Inferior parietal cortex (tissue), 1 donor: ENCODE data around the gene MPND.
A peak's percentile ranks its signal among the peaks of the same experiment; 100 is the strongest.
"Not testable (repeated sequence)": the region's sequence is repeated elsewhere in the genome, so short reads cannot be mapped to it uniquely, and the experiment has no call there.

Source experiments
- DNase-seq: peaks from one replicate; pipeline ENCODE4 v3.0.0-alpha.2; 2016; ENCODE audit errors: extremely low spot score

The MPND gene

GRCh38 chr19:4320419-4320818 is 22.9 kb upstream of the MPND start:
- DNase-seq, result no peak

- DNase-seq, result no peak
Measured at GRCh38 chr19:4322942-4323665, 20.3 kb upstream of the MPND start.

- DNase-seq, result no peak
Measured at GRCh38 chr19:4323692-4324091, 19.7 kb upstream of the MPND start.

- DNase-seq, result no peak
Measured at GRCh38 chr19:4324228-4324627, 19.1 kb upstream of the MPND start.

- DNase-seq, result no peak
Measured at GRCh38 chr19:4326215-4326836, 17.0 kb upstream of the MPND start.

- no peak for DNase-seq
Measured at GRCh38 chr19:4326837-4327251, 16.5 kb upstream of the MPND start.

GRCh38 chr19:4327252-4327876 is 16.0 kb upstream of the MPND start:
- DNase-seq, result peak; percentile 27

GRCh38 chr19:4327877-4328242 is 15.5 kb upstream of the MPND start:
- no peak for DNase-seq

GRCh38 chr19:4328243-4328990 is 14.9 kb upstream of the MPND start:
- DNase-seq, result peak; percentile 92

- DNase-seq, result not testable (repeated sequence)
Measured at GRCh38 chr19:4328991-4329681, 14.2 kb upstream of the MPND start.

- DNase-seq, result no peak
Measured at GRCh38 chr19:4329858-4330257, 13.5 kb upstream of the MPND start.

- no peak for DNase-seq
Measured at GRCh38 chr19:4334929-4335570, 8.3 kb upstream of the MPND start.

GRCh38 chr19:4337906-4338440 is 5.4 kb upstream of the MPND start:
- no peak for DNase-seq

- no peak for DNase-seq
Measured at GRCh38 chr19:4338441-4339355, 4.7 kb upstream of the MPND start, which contains the start of gene STAP2. Gene STAP2 (minus strand): TSS chr19:4338827. CDS start chr19:4338753, 74 bp downstream.

GRCh38 chr19:4342314-4342614 is 1.1 kb upstream of the MPND start:
- DNase-seq, result no peak

- DNase-seq, result peak; percentile 100
Measured at GRCh38 chr19:4342615-4343369, 570 bp upstream of the MPND start.

GRCh38 chr19:4345342-4346019 is 2.1 kb downstream of the MPND start:
- no peak for DNase-seq

GRCh38 chr19:4346020-4346383 is 2.6 kb downstream of the MPND start:
- DNase-seq, result no peak

GRCh38 chr19:4347521-4347920 is 4.2 kb downstream of the MPND start:
- no peak for DNase-seq
